Hindlimb muscle (tissue), 1 donor: Measurements from ENCODE around the gene ELF3. TPM values are rescaled to one million over a fixed set of nuclear protein-coding genes. Genes with fewer than 3 reads are reported as not detected.
"Not testable (repeated sequence)": the region's sequence is repeated elsewhere in the genome, so short reads cannot be mapped to it uniquely, and the experiment has no call there.

Experiments used
- DNase-seq: peaks from one replicate; pipeline ENCODE4 v3.0.0-alpha.2; 2013
- polyA plus RNA-seq: library from polyadenylated mRNA; unstranded; fragments of 120-200 nt; gene quantifications from one replicate; pipeline ENCODE4 v1.2.1, GENCODE V29; 2013; ENCODE audit not compliant: insufficient read length

ELF3 gene
- polyA plus RNA-seq, 1 donor, result 0.15 TPM

- peak; percentile 79 for DNase-seq
Observed at GRCh38 chr1:202009326-202010179, 834 bp upstream of the ELF3 start.

- no peak for DNase-seq
Observed at GRCh38 chr1:202011994-202012393, 1.6 kb downstream of the ELF3 start.

- DNase-seq, result no peak
Observed at GRCh38 chr1:202012544-202013478, 2.4 kb downstream of the ELF3 start.

GRCh38 chr1:202013603-202014002 is 3.2 kb downstream of the ELF3 start:
- DNase-seq, result no peak

GRCh38 chr1:202014060-202014459 is 3.7 kb downstream of the ELF3 start:
- DNase-seq, result no peak

- no peak for DNase-seq
Observed at GRCh38 chr1:202014915-202015661, 4.7 kb downstream of the ELF3 start.

GRCh38 chr1:202015662-202015937 is 5.2 kb downstream of the ELF3 start:
- DNase-seq, result no peak

- DNase-seq, result no peak
Observed at GRCh38 chr1:202016022-202016810, 5.8 kb downstream of the ELF3 start.

GRCh38 chr1:202016811-202017748 is 6.7 kb downstream of the ELF3 start:
- DNase-seq, result peak; percentile 56

GRCh38 chr1:202017749-202018467 is 7.5 kb downstream of the ELF3 start:
- DNase-seq, result no peak

GRCh38 chr1:202018468-202019234 is 8.3 kb downstream of the ELF3 start:
- no peak for DNase-seq

GRCh38 chr1:202019235-202019558 is 8.8 kb downstream of the ELF3 start:
- DNase-seq, result not testable (repeated sequence)

- DNase-seq, result no peak
Observed at GRCh38 chr1:202023001-202023433, 12.6 kb downstream of the ELF3 start.

GRCh38 chr1:202029171-202029665 is 18.8 kb downstream of the ELF3 start:
- DNase-seq, result no peak

GRCh38 chr1:202029727-202030126 is 19.3 kb downstream of the ELF3 start:
- DNase-seq, result no peak

GRCh38 chr1:202031796-202032195 is 21.4 kb downstream of the ELF3 start:
- no peak for DNase-seq

GRCh38 chr1:202034149-202034682 is 23.8 kb downstream of the ELF3 start:
- DNase-seq, result no peak

GRCh38 chr1:202034683-202035462 is 24.5 kb downstream of the ELF3 start:
- DNase-seq, result no peak
